ENCODE results near the gene COL4A2. TPM values are rescaled to one million over a fixed set of nuclear protein-coding genes. Genes with fewer than 3 reads are reported as not detected.

Gene COL4A2
- polyA plus RNA-seq, 1 donor (not counting 4 experiments of a cell fraction or from before 2014, with no cell fraction given): 30.7 TPM

GRCh38 chr13:110276553-110276950 lies 30.5 kb upstream of the COL4A2 start:
- no peaks in the 10 kb centered on the region for H3K9me1 ChIP-seq (ENCODE audit: control insufficient read depth, extremely low read depth, insufficient read depth, low read length)
- H3K4me1 ChIP-seq (ENCODE audit: control insufficient read depth, extremely low read depth, insufficient read depth, low read length): no peaks in the 10 kb centered on the region
- H3K4me2 ChIP-seq (ENCODE audit: control insufficient read depth, extremely low read depth, insufficient read depth, low read depth, low read length): no peak overlapping the region
- no peaks in the 10 kb centered on the region for H3K9me3 ChIP-seq (ENCODE audit: control insufficient read depth, low read depth, low read length)
- H3K9ac ChIP-seq (ENCODE audit: control insufficient read depth, extremely low read depth, insufficient read depth, low read length): no peak overlapping the region
- no peak for FAIRE-seq
- no peaks in the 10 kb centered on the region for H4K20me1 ChIP-seq (ENCODE audit: control insufficient read depth, extremely low read depth, insufficient read depth, low read length)
- no peak overlapping the region for H3K27ac ChIP-seq (ENCODE audit: control insufficient read depth, insufficient read depth, low read length)
- H3K27me3 ChIP-seq (ENCODE audit: control insufficient read depth, extremely low read depth, insufficient read depth, low read length): no peaks in the 10 kb centered on the region
- H3K4me3 ChIP-seq (ENCODE audit: control insufficient read depth in 2 of 3, extremely low read depth in 1 of 3, insufficient read depth in 2 of 3, low read depth in 1 of 3, low read length in 3 of 3): no peak overlapping the region
- no peak overlapping the region for H2AFZ ChIP-seq (ENCODE audit: control insufficient read depth, low read length)
- dilution Hi-C loops (cut with MboI; ENCODE audit: extremely low pct_ligation_motif_present, low sequenced_read_pairs): no loop called here
- H3K36me3 ChIP-seq (ENCODE audit: control insufficient read depth in 2 of 2, extremely low read depth in 1 of 2, insufficient read depth in 2 of 2, low read length in 2 of 2): no peaks in the 10 kb centered on the region
- DNase-seq (ENCODE audit: low read depth, low spot score): no peak
- peaks cover 12% of the 10 kb centered on the region for H3K79me2 ChIP-seq (ENCODE audit: control insufficient read depth, insufficient read depth, low read length)
- TF ChIP-seq EZH2 (IDR thresholded peaks at IDR 0.05; ENCODE audit: low read length) (no peak), CTCF (optimal IDR thresholded peaks at IDR 0.05 in 1 of 3, IDR thresholded peaks at IDR 0.05 in 1 of 3, conservative IDR thresholded peaks at IDR 0.05 in 1 of 3; ENCODE audit: extremely low read depth in 1 of 3, insufficient read depth in 2 of 3, low read length in 3 of 3) (no peak)

GRCh38 chr13:110277357-110277975 lies 29.6 kb upstream of the COL4A2 start:
- FAIRE-seq (no peak), DNase-seq (ENCODE audit: low read depth, low spot score) (no peak)
- Histone ChIP-seq H3K4me3 (ENCODE audit: control insufficient read depth in 2 of 3, extremely low read depth in 1 of 3, insufficient read depth in 2 of 3, low read depth in 1 of 3, low read length in 3 of 3) (no peak overlapping the region), H3K36me3 (ENCODE audit: control insufficient read depth in 2 of 2, extremely low read depth in 1 of 2, insufficient read depth in 2 of 2, low read length in 2 of 2) (no peaks in the 10 kb centered on the region), H3K9ac (ENCODE audit: control insufficient read depth, extremely low read depth, insufficient read depth, low read length) (no peak overlapping the region), H3K79me2 (ENCODE audit: control insufficient read depth, insufficient read depth, low read length) (peaks cover 12% of the 10 kb centered on the region), H4K20me1 (ENCODE audit: control insufficient read depth, extremely low read depth, insufficient read depth, low read length) (no peaks in the 10 kb centered on the region), H3K9me1 (ENCODE audit: control insufficient read depth, extremely low read depth, insufficient read depth, low read length) (no peaks in the 10 kb centered on the region), H2AFZ (ENCODE audit: control insufficient read depth, low read length) (no peak overlapping the region), H3K4me2 (ENCODE audit: control insufficient read depth, extremely low read depth, insufficient read depth, low read depth, low read length) (no peak overlapping the region), H3K27me3 (ENCODE audit: control insufficient read depth, extremely low read depth, insufficient read depth, low read length) (no peaks in the 10 kb centered on the region), H3K27ac (ENCODE audit: control insufficient read depth, insufficient read depth, low read length) (no peak overlapping the region), H3K9me3 (ENCODE audit: control insufficient read depth, low read depth, low read length) (no peaks in the 10 kb centered on the region), H3K4me1 (ENCODE audit: control insufficient read depth, extremely low read depth, insufficient read depth, low read length) (no peaks in the 10 kb centered on the region)
- TF ChIP-seq CTCF (optimal IDR thresholded peaks at IDR 0.05 in 1 of 3, IDR thresholded peaks at IDR 0.05 in 1 of 3, conservative IDR thresholded peaks at IDR 0.05 in 1 of 3; ENCODE audit: extremely low read depth in 1 of 3, insufficient read depth in 2 of 3, low read length in 3 of 3) (no peak), EZH2 (IDR thresholded peaks at IDR 0.05; ENCODE audit: low read length) (no peak)
- dilution Hi-C loops (cut with MboI; ENCODE audit: extremely low pct_ligation_motif_present, low sequenced_read_pairs): no loop called here

Measured in keratinocyte (primary cell).